Kidney capillary endothelial cell (primary cell): ENCODE results near the gene BMERB1.
"Not testable (repeated sequence)": the region's sequence is repeated elsewhere in the genome, so short reads cannot be mapped to it uniquely, and the experiment has no call there.

Experiments used
- DNase-seq: peaks from one replicate; pipeline ENCODE4 v3.0.0-alpha.2; 2018; ENCODE audit warnings: low spot score

BMERB1 gene

GRCh38 chr16:15523939-15524338 lies 89.6 kb downstream of the BMERB1 start:
- no peak for DNase-seq

- DNase-seq, result no peak
Measured at GRCh38 chr16:15524966-15525365, 90.6 kb downstream of the BMERB1 start.

- DNase-seq, result no peak
Measured at GRCh38 chr16:15526097-15526496, 91.7 kb downstream of the BMERB1 start.

- DNase-seq, result no peak
Measured at GRCh38 chr16:15526731-15527130, 92.3 kb downstream of the BMERB1 start.

- DNase-seq, result no peak
Measured at GRCh38 chr16:15529673-15530072, 95.3 kb downstream of the BMERB1 start.

GRCh38 chr16:15530085-15530484 lies 95.7 kb downstream of the BMERB1 start:
- no peak for DNase-seq

- no peak for DNase-seq
Measured at GRCh38 chr16:15532825-15533224, 98.4 kb downstream of the BMERB1 start.

- no peak for DNase-seq
Measured at GRCh38 chr16:15533386-15533785, 99.0 kb downstream of the BMERB1 start.

GRCh38 chr16:15535772-15536171 lies 101.4 kb downstream of the BMERB1 start:
- DNase-seq, result no peak

GRCh38 chr16:15536843-15537242 lies 102.5 kb downstream of the BMERB1 start:
- DNase-seq, result no peak

GRCh38 chr16:15538507-15538906 lies 104.1 kb downstream of the BMERB1 start:
- no peak for DNase-seq

GRCh38 chr16:15539197-15539596 lies 104.8 kb downstream of the BMERB1 start:
- no peak for DNase-seq

GRCh38 chr16:15542261-15542660 lies 107.9 kb downstream of the BMERB1 start:
- no peak for DNase-seq

GRCh38 chr16:15542734-15543347 lies 108.5 kb downstream of the BMERB1 start:
- DNase-seq, result no peak

GRCh38 chr16:15544405-15544804 lies 110.0 kb downstream of the BMERB1 start:
- DNase-seq, result no peak

GRCh38 chr16:15545544-15545943 lies 111.2 kb downstream of the BMERB1 start:
- no peak for DNase-seq

GRCh38 chr16:15547072-15547767 lies 112.8 kb downstream of the BMERB1 start:
- DNase-seq, result not testable (repeated sequence)

GRCh38 chr16:15547768-15548096 lies 113.3 kb downstream of the BMERB1 start:
- DNase-seq, result no peak

GRCh38 chr16:15548482-15548891 lies 114.1 kb downstream of the BMERB1 start:
- DNase-seq, result no peak

GRCh38 chr16:15552507-15552906 lies 118.1 kb downstream of the BMERB1 start:
- DNase-seq, result no peak

- DNase-seq, result no peak
Measured at GRCh38 chr16:15553313-15554088, 119.1 kb downstream of the BMERB1 start.

- DNase-seq, result no peak
Measured at GRCh38 chr16:15556130-15556529, 121.7 kb downstream of the BMERB1 start.

- no peak for DNase-seq
Measured at GRCh38 chr16:15557258-15557657, 122.9 kb downstream of the BMERB1 start.
